ENCODE measurements around the gene TMUB2. TPM values are rescaled to one million over a fixed set of nuclear protein-coding genes. Genes with fewer than 3 reads are reported as not detected.
A peak's percentile ranks its signal among the peaks of the same experiment; 100 is the strongest.

TMUB2 gene
- total RNA-seq, 1 donor from 2014 or later = 19.0 TPM

GRCh38 chr17:44213403-44214229 lies 26.8 kb downstream of the TMUB2 start:
- Mint-ChIP-seq H3K4me3 (peak overlapping the region; percentile 5), H3K36me3 (ENCODE audit: low read depth) (peaks cover 77% of the 10 kb centered on the region), H3K9me3 (no peaks in the 10 kb centered on the region), H3K27me3 (no peaks in the 10 kb centered on the region), H3K27ac (peak overlapping the region; percentile 30), H3K4me1 (peaks cover 53% of the 10 kb centered on the region)
- no peak for DNase-seq
- intact Hi-C loops (cut with micrococcal nuclease) = loop anchor here (10.0 kb wide), 1 partner anchor 291 kb away; the partner anchor contains the start of gene GPATCH8

- peaks cover 52% of the 10 kb centered on the region for H3K4me1 Mint-ChIP-seq
- no peaks in the 10 kb centered on the region for H3K9me3 Mint-ChIP-seq
- no peak for DNase-seq
- H3K36me3 Mint-ChIP-seq (ENCODE audit: low read depth) = peaks cover 72% of the 10 kb centered on the region
- intact Hi-C loops (cut with micrococcal nuclease) = loop anchor here (10.0 kb wide), 1 partner anchor 291 kb away; the partner anchor contains the start of gene GPATCH8
- H3K27me3 Mint-ChIP-seq = no peaks in the 10 kb centered on the region
- peak overlapping the region; percentile 30 for H3K27ac Mint-ChIP-seq
- H3K4me3 Mint-ChIP-seq = no peak overlapping the region
Measured at GRCh38 chr17:44214230-44214494, 27.4 kb downstream of the TMUB2 start.

- no peaks in the 10 kb centered on the region for H3K27me3 Mint-ChIP-seq
- H3K4me3 Mint-ChIP-seq = peak overlapping the region; percentile 55
- DNase-seq = no peak
- peaks cover 65% of the 10 kb centered on the region for H3K36me3 Mint-ChIP-seq (ENCODE audit: low read depth)
- H3K9me3 Mint-ChIP-seq = no peaks in the 10 kb centered on the region
- H3K27ac Mint-ChIP-seq = peak overlapping the region; percentile 32
- peaks cover 45% of the 10 kb centered on the region for H3K4me1 Mint-ChIP-seq
- intact Hi-C loops (cut with micrococcal nuclease) = loop anchor here (10.0 kb wide), 1 partner anchor 290 kb away; the partner anchor contains the start of gene GPATCH8
Measured at GRCh38 chr17:44214896-44215295, 28.1 kb downstream of the TMUB2 start.

- peak; percentile 81 for DNase-seq
- Mint-ChIP-seq H3K9me3 (no peaks in the 10 kb centered on the region), H3K36me3 (ENCODE audit: low read depth) (peaks cover 61% of the 10 kb centered on the region), H3K4me1 (peaks cover 38% of the 10 kb centered on the region), H3K27me3 (no peaks in the 10 kb centered on the region), H3K4me3 (peak overlapping the region; percentile 97), H3K27ac (peak overlapping the region; percentile 97)
- intact Hi-C loops (cut with micrococcal nuclease) = loop anchor here (10.0 kb wide), 1 partner anchor 289 kb away; the partner anchor contains the start of gene GPATCH8
Measured at GRCh38 chr17:44216173-44216572, 29.4 kb downstream of the TMUB2 start.

GRCh38 chr17:44216694-44217093 lies 29.9 kb downstream of the TMUB2 start:
- DNase-seq = no peak
- intact Hi-C loops (cut with micrococcal nuclease) = loop anchor here (10.0 kb wide), 1 partner anchor 288 kb away; the partner anchor contains the start of gene GPATCH8
- H3K4me3 Mint-ChIP-seq = peak overlapping the region; percentile 97
- no peaks in the 10 kb centered on the region for H3K27me3 Mint-ChIP-seq
- H3K36me3 Mint-ChIP-seq (ENCODE audit: low read depth) = peaks cover 58% of the 10 kb centered on the region
- no peaks in the 10 kb centered on the region for H3K9me3 Mint-ChIP-seq
- H3K27ac Mint-ChIP-seq = peak overlapping the region; percentile 97
- H3K4me1 Mint-ChIP-seq = peaks cover 42% of the 10 kb centered on the region

GRCh38 chr17:44217738-44218343 lies 31.1 kb downstream of the TMUB2 start:
- peaks cover 53% of the 10 kb centered on the region for H3K36me3 Mint-ChIP-seq (ENCODE audit: low read depth)
- peak overlapping the region; percentile 97 for H3K27ac Mint-ChIP-seq
- DNase-seq = no peak
- H3K4me3 Mint-ChIP-seq = peak overlapping the region; percentile 97
- H3K27me3 Mint-ChIP-seq = no peaks in the 10 kb centered on the region
- H3K4me1 Mint-ChIP-seq = peaks cover 52% of the 10 kb centered on the region
- intact Hi-C loops (cut with micrococcal nuclease) = loop anchor here (1.0 to 10.0 kb wide), 5 partner anchors 8 to 287 kb away; partner anchors contain the start of genes GPATCH8 and HROB
- no peaks in the 10 kb centered on the region for H3K9me3 Mint-ChIP-seq

GRCh38 chr17:44218344-44219107 lies 31.8 kb downstream of the TMUB2 start:
- Mint-ChIP-seq H3K27me3 (peaks cover 2% of the 10 kb centered on the region), H3K4me3 (peak overlapping the region; percentile 97), H3K9me3 (no peaks in the 10 kb centered on the region), H3K36me3 (ENCODE audit: low read depth) (peaks cover 46% of the 10 kb centered on the region), H3K4me1 (peaks cover 52% of the 10 kb centered on the region), H3K27ac (peak overlapping the region; percentile 97)
- DNase-seq = peak; percentile 96
- intact Hi-C loops (cut with micrococcal nuclease) = loop anchor here (1.0 to 10.0 kb wide), 5 partner anchors 8 to 286 kb away; partner anchors contain the start of genes GPATCH8 and HROB

- peaks cover 46% of the 10 kb centered on the region for H3K4me1 Mint-ChIP-seq
- peak; percentile 92 for DNase-seq
- H3K36me3 Mint-ChIP-seq (ENCODE audit: low read depth) = peaks cover 39% of the 10 kb centered on the region
- H3K9me3 Mint-ChIP-seq = no peaks in the 10 kb centered on the region
- H3K27me3 Mint-ChIP-seq = peaks cover 2% of the 10 kb centered on the region
- H3K27ac Mint-ChIP-seq = no peak overlapping the region
- no peak overlapping the region for H3K4me3 Mint-ChIP-seq
- intact Hi-C loops (cut with micrococcal nuclease) = loop anchor here (2.0 to 10.0 kb wide), 2 partner anchors 78 to 286 kb away; partner anchors contain the start of genes GPATCH8 and HROB
Measured at GRCh38 chr17:44219108-44219615, 32.4 kb downstream of the TMUB2 start.

GRCh38 chr17:44219616-44220212 lies 32.9 kb downstream of the TMUB2 start, which contains the start of gene UBTF:
UBTF (minus strand) TSS chr17:44219675; CDS start chr17:44218229, 1,446 bp downstream.
- peak within 1 kb of the TSS; percentile 98 for H3K27ac Mint-ChIP-seq
- intact Hi-C loops (cut with micrococcal nuclease) = loop anchor here (1.0 to 10.0 kb wide), 3 partner anchors 33 to 285 kb away; partner anchors contain the start of genes GPATCH8, HROB and TMUB2
- H3K4me1 Mint-ChIP-seq = peaks cover 44% of the 10 kb centered on the region

GRCh38 chr17:44220213-44221083 lies 33.7 kb downstream of the TMUB2 start:
- peak overlapping the region; percentile 98 for H3K27ac Mint-ChIP-seq
- no peaks in the 10 kb centered on the region for H3K9me3 Mint-ChIP-seq
- peak; percentile 87 for DNase-seq
- peaks cover 2% of the 10 kb centered on the region for H3K27me3 Mint-ChIP-seq
- peaks cover 27% of the 10 kb centered on the region for H3K36me3 Mint-ChIP-seq (ENCODE audit: low read depth)
- peaks cover 37% of the 10 kb centered on the region for H3K4me1 Mint-ChIP-seq
- H3K4me3 Mint-ChIP-seq = peak overlapping the region; percentile 94
- intact Hi-C loops (cut with micrococcal nuclease) = loop anchor here (1.0 kb wide), 2 partner anchors 34 to 106 kb away; partner anchors contain the start of gene TMUB2

More at GRCh38 chr17:44219616-44220212, 32.9 kb downstream of the TMUB2 start, which contains the start of gene UBTF:
- H3K27me3 Mint-ChIP-seq = peaks cover 2% of the 10 kb centered on the region
- H3K9me3 Mint-ChIP-seq = no peaks in the 10 kb centered on the region
- H3K36me3 Mint-ChIP-seq (ENCODE audit: low read depth) = peaks cover 34% of the 10 kb centered on the region
- H3K4me3 Mint-ChIP-seq = peak within 1 kb of the TSS; percentile 97
- DNase-seq = peak; percentile 91

GRCh38 chr17:44221084-44221861 lies 34.5 kb downstream of the TMUB2 start:
- Mint-ChIP-seq H3K9me3 (no peaks in the 10 kb centered on the region), H3K4me1 (peaks cover 28% of the 10 kb centered on the region), H3K27me3 (peaks cover 2% of the 10 kb centered on the region), H3K4me3 (peak overlapping the region; percentile 94), H3K27ac (peak overlapping the region; percentile 91), H3K36me3 (ENCODE audit: low read depth) (peaks cover 18% of the 10 kb centered on the region)
- peak; percentile 91 for DNase-seq
- intact Hi-C loops (cut with micrococcal nuclease) = loop anchor here (1.0 kb wide), 1 partner anchor 105 kb away; no protein-coding TSS in a partner anchor

Measured in activated CD4-positive, alpha-beta T cell treated with anti-CD3 and anti-CD28 coated beads, Interleukin-2, amount 10 ng/mL, durations not matched to agents 24 days and 14 days (primary cell).